Fibroblast of skin of right biceps (primary cell): ENCODE data around the gene DOC2A.
A peak's percentile ranks its signal among the peaks of the same experiment; 100 is the strongest.

ENCODE experiments used
- DNase-seq: peaks from one replicate; pipeline ENCODE4 v3.0.0-alpha.2; 2013

DOC2A gene

DNA sequence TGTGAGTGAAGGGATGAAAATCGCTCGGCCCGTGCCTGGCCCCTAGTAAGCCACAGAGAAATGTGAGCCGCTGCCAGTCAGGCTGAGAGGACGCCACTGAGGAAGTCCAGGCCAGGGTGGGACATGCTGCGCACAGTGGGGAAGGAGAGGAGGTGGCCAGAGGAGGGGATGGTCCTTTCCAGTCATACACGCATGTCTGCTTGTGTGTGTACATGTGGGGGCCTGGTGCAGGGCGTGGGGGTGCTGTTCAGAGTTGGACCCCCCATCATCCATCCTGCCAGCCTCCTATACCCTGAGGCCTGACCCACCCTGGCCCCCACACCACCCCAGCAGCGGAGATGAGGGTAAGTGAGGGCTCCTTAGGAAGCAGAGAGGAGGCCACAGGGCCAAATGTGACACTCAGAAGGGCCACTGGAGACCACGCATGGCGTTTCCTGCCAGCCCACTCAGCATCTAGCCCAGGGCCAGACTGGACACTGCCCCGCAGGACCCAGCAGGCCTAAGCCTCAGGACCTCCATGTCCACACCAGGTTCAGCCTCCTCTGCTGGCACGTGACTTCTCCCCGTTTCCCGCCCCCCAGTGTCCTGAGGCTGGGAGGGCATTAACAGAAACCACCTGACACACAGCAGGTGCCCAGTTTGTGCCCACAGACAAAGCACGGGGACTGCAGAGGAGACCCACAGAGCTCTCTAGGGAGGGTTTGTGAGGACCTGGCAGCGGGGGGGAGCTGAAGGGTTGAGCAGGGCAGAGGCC lies 7.0 kb downstream of the DOC2A start:
- no peak for DNase-seq

DNA sequence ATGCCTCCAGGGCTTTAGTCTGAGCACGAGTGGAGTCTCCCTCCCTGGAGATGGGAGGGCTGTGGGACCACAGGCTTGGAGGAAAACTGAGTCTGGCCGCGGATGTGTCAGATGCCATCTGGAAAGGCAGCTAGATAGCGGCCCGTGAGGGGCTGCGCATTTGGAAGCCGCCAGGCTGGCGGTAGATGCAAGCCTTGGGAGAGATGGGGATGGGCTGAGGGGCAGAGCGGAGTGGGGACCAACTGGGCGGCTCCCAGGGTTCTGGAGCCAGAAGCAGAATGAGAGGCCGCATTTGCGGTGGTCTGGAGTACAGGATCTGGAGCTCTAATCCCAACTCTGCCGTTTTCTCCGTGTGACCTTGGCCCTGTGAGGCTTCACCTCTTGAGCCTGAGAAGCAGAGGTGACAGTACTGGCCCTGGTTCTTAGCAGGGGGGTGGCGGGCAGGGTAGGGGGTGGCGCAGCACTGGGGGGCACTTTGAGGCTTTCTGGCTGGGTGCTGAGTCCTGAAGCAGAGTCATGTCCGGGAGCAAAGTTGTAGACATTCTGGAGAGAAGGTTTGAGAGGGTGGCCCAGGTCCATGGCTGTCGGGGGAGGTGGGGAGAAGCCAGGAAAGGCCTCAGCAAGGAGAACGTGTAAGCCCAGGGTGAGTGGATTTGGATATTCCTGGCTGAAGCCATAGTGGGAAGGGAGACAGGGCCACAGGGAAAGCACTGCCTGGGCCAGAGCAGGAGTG lies 8.0 kb downstream of the DOC2A start:
- DNase-seq: no peak

DNA sequence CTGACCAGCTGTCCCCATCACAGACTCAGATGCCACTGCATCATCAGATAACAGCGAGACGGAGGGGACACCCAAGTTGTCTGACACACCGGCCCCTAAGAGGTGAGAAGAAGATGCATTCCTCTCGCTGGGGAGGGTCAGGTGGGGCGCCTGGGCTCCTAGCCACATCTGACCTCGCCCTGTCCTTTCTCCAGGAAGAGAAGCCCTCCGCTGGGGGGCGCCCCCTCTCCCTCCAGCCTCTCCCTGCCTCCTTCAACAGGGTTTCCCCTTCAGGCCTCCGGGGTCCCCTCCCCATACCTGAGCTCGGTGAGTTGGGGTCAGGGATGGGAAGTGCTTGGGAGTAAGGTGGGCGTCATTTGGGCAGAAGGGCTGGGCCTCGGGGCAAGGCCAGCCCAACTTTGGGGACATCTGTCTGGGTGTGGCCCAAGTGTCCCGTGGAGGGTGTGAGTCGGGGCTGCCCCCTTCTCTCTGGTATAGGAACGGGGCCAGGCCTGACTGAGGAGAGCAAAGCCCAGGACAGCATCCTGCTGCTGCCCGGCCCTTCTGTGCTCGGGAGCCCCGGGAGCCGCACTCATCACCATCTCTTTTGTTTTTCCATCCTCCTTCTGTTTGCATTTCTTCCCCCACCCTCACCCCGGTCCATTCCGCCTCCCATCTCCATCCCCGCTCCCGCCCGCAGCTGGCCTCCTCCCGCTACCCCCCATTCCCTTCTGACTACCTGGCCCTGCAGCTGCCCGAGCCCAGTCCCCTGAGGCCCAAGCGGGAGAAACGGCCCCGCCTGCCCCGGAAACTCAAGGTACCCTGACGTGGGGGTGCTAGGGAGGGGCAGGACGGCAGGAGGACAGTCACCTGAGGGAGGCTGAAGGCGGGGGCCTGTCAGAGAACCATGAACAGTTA lies 9.8 kb downstream of the DOC2A start:
- no peak for DNase-seq

DNA sequence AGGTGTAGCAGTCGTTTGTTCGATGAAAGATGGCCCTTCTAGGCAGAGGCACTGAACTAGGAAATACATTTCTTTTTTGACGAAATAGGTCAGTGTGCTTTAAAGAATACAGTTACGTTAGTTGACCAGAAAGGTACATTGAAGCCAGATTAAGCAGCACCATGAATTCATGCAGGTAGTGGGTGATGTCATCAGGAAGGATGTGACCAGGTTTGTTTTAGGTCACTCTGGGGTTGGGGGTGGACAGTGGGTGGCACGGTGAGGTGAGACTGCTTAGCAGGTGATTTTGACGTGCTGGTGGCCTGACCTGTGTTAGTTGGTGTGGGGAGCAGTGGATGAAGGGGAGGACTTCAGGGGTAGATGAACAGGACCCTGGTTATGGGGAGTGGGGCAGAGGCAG lies 11.2 kb downstream of the DOC2A start:
- DNase-seq: no peak

DNA sequence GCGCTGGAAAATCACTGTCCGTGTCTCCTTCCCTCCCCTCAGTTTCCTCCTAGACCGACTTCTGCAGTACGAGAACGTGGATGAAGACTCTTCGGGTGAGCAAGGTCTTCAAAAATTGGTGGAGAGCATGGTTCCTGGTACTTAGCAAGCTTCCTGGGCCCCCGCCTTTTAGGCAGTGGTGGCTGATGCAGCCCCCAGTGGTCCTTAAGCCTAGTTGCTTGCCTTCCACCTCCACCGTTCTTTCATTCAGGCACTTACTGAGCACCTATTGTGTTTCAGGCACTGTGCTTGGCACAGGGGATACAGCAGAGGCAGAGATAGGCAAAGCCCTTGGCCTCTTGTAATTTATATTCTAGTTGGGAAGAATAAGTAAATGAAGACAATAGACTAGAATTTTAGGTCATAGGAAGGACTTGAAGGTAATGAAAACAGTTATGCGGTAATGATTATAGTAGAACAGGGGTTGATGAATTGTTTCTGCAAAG lies 14.0 kb downstream of the DOC2A start:
- DNase-seq: no peak

DNA sequence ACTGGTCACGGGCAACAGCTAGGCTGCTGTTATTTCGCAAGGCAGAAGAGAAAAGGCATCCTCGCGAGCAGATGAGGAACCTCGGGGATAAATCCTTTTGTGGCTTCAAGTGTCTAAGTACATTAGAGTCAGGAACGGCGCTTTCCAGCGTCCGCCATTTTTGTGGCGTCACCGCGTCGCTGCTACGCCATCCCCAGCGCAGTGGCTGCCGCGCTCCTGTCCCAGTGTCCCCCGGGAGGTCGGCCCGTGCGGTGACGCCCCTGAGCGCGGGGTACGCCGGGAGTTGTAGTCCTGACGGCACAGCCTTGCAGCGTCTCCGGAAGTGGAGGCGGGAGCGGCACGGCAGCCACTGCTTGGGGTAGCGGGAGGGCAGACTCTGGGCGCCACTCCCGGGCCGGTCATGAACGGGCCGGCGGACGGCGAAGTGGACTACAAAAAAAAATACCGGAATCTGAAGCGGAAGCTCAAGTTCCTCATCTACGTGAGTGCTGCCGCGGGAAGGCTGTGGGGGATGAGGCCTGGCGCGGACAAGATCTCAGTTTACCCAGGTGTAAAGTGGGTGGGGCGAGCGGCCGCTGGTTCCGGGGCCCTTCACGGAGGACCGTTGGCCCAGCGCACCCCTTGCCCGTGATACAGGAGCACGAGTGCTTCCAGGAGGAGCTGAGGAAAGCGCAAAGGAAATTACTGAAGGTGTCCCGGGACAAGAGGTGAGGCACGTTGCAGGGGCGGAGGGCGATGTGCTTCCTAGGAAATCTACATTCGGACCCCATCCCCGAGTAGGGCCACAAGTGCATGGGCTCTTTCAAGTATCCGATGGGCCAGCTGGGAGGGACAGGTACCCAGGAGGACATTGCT lies 14.7 kb downstream of the DOC2A start, which contains the start of gene INO80E:
Gene INO80E (plus strand): TSS at position 331 of the 855 bp plus-strand sequence. CDS start 70 bp downstream, at position 401.
- peak; percentile 96 for DNase-seq

DNA sequence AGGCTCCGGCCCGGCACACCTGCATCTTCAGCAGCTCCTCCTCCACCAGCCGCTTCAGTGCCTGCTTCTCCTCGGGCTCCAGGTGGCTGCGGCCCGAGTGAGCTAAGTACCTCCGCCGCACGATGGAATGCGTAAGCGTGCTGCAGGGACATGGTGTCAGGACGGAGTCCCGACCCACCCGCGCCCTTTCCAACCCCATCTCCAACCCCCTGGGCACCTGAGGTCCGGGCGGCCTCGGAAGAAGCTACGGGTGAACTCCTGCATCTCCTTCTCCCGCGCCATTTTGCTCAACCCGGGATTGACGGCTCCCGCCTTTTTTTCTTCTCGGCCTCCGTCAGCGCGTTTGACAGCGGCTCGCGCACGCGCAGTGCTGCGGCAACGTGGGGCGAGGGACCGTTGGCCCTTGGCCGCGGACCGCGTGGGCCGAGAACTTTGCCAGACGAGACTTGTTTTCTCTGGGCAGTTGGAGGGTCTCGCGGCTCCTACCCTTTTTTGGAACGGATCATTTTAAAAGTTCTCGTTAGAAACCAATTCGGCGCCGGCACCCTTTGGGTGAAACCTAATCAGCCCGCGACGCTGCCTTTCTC lies 15.4 kb downstream of the DOC2A start, which contains the start of gene HIRIP3:
Gene HIRIP3 (minus strand): TSS at position 294 of the 587 bp plus-strand sequence. CDS start 12 bp downstream, at position 282.
- DNase-seq: peak; percentile 83

DNA sequence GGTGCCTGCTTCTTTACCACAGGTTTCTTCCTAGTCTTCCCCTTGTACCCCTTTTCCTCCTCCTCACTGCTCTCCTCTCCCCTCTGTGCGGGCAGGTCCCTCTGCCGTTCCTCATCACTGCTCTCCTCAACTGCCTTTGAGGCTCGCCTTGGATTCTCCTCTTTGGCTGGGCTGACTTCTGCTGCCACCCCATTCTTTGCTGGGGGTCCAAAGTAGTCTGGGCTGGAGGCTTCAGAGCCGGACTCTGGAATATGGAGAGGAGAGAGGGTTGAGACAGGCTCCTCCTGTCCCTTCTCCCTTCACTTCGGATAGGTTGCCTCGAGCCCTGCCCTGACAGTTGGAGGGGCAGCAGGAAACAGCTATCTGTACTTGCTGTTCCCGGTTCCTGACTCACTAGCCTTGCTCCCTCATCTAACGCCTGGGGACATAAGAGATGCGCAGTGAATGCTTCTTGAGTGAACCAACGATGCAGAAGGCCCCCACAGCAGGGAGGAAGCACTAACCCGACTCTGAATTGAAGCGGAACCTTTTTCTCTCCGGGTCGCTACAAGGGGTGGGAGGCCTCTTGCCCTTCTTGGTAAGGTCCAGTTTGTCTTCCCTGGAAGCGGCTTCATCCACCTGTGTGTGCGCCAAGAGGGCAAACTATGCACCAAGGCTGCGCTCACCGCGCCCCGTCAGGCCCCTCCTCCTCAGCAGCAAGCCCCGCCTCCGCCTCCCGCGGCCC lies 16.1 kb downstream of the DOC2A start:
- DNase-seq: peak; percentile 65

DNA sequence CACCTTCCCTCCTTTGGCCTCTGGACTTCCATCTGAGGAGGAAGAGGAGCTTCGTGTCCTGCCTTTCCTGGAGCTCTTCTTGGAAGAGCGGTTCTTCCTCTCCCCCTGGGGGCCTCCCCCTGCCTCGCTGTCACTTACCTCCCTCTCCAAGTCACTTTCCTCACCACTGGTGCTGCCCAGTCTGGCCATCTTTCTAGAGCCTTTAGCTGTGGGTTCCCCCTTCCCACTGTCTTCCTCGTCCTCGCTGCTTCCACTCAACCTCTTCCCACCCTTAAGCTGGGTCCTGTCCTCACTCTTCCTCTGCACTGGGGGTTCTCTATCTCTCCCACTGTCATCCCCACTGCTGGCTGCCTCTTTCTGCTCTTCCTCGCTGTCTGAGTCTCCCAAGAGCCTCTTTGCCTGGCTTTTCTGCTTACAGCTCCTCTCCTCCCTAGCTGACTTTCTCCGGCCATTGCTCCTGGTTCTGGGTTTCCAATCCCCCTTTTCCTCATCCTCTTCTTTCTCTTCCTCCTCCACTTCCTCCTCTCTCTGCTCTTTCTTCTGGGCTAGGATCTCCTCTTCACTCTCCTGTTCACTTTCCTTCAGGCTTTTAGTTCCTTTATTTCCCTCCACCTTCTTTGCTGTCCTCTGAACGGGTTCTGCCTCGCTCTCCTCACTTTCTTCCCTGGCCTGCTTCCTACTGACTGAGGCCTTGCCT lies 16.8 kb downstream of the DOC2A start:
- DNase-seq: no peak

DNA sequence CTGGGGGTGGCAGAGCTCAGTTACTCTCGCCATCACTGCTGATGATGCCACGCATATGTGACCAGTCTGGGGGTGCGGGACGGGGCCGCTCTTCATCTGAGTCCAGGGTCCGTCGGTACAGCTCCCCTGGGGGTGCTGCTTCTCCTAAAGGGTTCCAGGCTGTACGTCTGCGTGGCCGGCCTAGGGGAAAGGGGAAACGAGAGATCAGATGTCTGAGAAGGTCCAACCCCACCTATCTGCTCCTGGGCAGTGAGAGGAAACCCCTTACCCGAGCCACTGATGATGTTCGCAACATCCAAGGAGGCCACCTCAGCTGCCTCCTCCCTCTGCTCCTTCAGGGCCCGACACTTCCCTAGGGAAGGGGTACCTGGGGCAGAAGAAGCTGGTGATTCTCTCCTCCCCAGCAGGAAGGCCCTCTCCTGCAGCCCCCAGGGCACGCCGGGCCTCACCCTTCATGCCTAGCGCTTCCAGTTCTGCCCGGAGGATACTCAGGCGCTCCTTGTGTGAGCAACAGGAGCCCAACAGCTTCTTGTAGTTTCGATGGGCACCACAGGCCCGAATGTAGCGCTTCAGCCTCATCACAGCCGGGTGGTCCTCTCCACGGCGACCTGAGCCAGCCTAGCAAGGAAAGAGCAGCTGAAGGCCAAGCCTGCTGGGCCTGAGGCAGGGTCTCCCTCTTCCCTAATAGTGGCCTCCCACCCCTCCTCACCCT lies 17.5 kb downstream of the DOC2A start:
- DNase-seq: no peak

DNA sequence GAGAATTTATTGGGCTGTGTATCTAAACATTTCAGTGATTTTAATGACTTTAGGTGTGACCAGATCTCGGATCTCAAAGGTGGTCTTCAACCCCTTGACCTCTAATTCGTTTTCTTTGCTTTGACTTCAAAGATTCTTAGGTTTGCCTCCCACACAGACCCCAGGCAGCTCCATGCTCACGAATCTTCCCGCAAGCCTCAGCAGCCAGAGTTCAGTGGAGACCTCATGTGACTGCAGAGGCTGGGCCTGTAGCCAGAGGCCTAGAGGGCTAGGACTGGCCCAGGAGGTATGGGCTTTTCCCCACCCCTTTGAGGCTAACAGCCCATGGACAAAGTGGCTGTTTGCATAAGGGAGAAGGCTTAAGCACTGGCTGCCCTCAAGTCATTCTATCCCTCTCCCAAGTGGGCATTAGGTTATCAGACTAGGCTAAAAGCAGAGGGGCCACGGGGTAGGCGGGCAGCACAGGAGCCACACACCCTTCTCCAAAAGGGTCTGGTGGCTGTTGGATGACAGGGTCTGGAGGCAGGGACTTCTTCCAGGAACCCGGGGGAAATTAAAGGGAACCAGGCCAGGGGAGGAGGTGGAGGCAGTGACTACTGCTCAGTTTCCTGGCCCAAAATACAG lies 18.4 kb downstream of the DOC2A start:
- DNase-seq: no peak

DNA sequence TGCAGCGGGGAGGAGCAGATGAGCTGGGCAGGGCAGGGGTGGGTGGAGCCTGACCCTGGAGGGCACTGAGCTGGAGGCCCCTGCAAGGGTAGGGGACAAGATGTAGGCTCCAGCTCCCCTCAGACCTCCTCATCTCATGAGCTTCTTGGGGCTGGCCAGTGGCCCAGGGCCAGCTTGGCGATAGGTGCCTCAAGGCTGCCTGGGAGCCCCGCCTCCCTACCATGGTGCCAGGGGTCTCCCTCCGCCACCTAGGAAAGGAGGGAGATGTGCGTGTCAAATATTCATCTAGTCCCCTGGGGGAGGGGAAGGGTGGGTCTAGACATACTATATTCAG lies 19.3 kb downstream of the DOC2A start:
- DNase-seq: no peak

DNA sequence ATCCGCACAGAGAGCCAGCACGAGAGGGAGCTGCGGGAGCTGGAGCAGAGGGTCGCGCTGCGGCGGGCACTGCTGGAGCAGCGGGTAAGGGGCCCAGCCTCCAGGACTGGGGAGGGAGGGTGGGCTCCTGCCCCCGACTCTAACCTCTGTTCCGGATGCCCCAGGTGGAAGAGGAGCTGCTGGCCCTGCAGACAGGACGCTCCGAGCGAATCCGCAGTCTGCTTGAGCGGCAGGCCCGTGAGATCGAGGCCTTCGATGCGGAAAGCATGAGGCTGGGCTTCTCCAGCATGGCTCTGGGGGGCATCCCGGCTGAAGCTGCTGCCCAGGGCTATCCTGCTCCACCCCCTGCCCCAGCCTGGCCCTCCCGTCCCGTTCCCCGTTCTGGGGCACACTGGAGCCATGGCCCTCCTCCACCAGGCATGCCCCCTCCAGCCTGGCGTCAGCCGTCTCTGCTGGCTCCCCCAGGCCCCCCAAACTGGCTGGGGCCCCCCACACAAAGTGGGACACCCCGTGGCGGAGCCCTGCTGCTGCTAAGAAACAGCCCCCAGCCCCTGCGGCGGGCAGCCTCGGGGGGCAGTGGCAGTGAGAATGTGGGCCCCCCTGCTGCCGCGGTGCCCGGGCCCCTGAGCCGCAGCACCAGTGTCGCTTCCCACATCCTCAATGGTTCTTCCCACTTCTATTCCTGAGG lies 19.8 kb downstream of the DOC2A start:
- DNase-seq: no peak

DNA sequence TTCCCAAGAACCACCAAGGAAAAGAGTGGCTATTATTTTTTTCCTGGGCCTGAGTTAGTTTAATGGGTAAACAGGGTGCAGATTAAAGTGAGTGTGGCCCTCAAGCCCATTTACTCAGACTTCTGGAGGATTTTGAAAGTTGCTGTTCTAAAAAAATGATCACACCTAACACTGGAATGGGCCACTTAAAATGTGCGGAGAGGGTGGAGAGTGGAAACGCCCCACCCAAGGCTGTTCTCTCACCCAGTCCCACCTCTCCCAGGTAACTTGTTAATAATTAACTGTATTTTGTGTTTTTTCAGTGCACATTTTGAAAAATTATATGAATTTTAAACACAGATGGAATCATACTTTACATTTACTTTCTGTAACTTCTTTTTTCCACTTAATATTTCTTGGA lies 20.8 kb downstream of the DOC2A start:
- DNase-seq: no peak

DNA sequence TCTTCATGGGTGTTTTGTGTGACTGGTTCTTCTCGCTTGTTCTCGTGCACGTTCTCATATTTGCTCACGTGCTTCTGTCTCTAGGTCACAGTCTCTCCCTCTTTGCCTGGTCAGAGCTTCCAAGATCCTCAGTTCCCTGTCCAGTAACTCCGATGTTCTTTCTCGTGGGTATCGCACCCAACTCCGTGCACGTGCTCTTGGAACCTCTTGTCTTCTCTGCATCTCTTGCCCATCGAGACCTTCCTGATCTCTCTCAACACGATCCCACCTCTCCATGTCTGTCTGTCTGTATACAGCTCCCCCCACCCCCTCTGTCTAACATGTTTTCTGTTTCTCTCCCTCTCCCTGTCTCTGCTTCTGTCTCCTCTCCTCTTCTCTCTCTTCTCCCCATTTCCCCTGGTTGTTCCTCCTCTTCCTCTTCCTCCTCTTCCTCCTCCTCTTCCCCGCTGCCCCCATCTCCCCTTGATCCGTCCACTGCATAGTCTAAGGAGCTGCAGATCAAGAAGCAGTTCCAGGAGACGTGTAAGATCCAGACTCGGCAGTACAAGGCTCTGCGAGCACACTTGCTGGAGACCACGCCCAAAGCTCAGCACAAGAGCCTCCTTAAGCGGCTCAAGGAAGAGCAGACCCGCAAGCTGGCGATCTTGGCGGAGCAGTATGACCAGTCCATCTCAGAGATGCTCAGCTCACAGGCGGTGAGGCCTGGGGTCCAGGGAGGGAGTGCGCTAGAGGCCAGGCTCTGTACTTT lies 21.5 kb downstream of the DOC2A start:
- no peak for DNase-seq

DNA sequence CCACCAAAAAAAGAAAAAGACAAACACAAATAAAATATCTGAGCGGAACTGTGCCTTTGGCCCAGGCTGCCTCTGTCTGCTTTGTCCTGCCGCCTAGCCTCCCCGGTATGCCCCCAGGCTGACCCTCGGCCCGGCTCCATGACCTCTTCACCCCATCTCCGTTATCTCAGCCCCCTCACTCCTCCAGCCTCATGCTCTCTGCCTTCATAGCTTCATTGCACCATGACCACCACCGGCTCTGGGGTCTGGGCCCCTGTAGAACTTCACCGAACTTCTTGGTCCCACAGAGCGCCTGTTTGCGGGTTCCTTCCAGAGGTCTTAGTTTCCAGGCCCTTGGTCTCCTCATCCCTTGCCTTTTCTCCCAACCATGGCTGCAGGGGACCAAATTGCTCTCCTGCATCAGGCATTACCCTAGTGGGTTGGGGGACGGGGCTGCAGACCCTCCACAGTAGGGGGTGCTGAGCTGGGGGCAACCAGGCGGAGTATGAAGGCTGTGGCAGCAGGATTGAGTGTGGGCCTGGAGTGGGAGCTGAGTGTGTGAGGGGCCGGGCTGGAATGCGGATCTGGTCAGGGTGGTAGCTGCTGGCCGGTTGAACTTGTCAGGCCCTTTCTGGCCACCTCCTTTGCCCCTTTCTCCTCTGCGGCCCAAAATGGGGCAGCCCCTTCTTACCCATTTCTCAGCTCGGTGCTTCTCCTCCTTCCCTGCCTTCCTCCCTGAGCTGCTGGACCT lies 22.3 kb downstream of the DOC2A start:
- no peak for DNase-seq
